ENCODE data around the gene GHRHR.

Gene GHRHR

DNA sequence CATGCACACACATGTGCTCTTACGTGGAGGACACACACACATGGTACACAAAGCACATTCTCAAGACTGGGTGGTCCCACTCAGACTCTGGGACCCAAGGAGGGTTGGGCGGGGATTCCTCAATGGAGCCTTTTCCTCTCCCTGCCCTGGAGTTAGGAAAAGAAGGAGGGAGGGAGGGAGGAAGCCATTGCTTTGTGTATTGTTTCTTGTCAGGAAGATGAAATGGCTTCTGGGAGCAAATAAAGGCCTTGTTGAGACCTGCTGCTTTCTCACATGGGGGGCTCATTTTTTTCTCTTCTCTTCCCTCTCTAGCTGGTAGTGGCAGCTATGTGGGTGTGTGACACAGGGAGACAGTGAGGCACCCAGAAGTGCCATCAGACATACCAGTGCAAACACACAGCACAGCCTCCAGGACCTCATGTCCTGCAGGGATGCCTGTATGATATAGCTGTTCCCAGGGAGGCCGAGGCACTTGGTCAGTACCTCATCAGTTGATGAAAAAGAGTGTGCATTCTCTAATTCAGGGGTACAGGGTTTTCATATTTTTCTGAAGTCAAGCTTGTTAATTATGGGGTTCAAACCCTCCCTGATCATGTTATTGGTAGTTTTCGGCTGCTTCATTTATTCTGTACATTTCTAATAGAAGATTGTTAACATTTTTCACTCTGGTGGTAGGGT lies 46.4 kb upstream of the GHRHR start:
- TF ChIP-seq, protein P1, sequence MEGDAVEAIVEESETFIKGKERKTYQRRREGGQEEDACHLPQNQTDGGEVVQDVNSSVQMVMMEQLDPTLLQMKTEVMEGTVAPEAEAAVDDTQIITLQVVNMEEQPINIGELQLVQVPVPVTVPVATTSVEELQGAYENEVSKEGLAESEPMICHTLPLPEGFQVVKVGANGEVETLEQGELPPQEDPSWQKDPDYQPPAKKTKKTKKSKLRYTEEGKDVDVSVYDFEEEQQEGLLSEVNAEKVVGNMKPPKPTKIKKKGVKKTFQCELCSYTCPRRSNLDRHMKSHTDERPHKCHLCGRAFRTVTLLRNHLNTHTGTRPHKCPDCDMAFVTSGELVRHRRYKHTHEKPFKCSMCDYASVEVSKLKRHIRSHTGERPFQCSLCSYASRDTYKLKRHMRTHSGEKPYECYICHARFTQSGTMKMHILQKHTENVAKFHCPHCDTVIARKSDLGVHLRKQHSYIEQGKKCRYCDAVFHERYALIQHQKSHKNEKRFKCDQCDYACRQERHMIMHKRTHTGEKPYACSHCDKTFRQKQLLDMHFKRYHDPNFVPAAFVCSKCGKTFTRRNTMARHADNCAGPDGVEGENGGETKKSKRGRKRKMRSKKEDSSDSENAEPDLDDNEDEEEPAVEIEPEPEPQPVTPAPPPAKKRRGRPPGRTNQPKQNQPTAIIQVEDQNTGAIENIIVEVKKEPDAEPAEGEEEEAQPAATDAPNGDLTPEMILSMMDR (IDR thresholded peaks at IDR 0.05; ENCODE audit: control insufficient read depth, insufficient read depth, low read depth, low read length, missing control alignments) = no peak

DNA sequence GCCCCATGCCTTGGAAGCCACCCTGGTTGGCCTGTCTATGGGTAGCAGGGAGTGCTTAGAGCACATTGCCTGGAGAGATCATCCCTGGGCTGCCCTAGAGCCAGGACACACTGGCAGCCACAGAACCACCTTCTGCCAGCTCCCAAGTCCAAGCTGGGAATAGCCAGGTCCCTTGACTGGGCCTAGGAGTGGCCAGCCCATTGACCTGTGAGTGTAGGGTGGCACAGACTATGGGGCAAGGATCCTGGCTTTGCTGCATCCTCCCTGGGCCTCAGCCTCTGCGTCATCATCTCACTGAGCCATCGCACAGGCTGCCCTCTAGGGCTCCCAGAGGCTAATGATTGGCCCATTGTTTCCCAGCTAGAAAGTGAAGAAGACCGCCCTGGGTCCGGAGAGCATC lies 45.1 kb upstream of the GHRHR start:
- H3K4me3 ChIP-seq (ENCODE audit: control insufficient read depth, low read depth, low read length) = no peak overlapping the region
- TF ChIP-seq, protein P1 (IDR thresholded peaks at IDR 0.05; ENCODE audit: control insufficient read depth, insufficient read depth, low read depth, low read length, missing control alignments) = no peak
- DNase-seq (ENCODE audit: low read depth) = no peak

More for the DNA sequence above, 46.4 kb upstream of the GHRHR start:
- DNase-seq (ENCODE audit: low read depth) = no peak
- H3K4me3 ChIP-seq (ENCODE audit: control insufficient read depth, low read depth, low read length) = no peak overlapping the region

DNA sequence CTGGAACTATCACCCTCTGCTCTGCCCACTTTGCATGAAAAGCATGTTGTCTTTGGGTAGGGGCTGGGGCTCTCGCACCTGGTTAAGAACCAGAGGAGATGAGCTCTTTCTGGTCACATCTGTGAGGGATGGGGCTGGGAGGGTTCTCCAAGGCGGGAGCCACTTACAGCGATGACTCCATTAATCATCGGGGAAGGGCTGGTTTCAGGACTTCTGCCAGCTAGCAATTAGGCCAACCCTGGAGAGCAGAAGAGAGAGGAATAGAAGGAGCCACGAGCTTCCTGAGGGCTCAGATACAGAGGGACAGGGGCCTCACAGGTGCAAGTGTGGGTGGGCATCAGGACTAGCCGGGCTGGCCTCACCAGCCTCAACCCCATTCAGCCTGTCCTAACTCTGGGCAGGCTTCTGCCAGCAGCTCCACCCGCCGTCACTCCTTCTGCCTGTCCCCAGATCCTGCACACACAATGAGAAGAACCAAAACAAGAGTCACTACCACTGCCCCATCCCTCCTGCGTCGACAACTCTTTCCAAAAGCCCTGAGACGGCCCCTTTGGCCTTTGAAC lies 43.7 kb upstream of the GHRHR start:
- TF ChIP-seq, protein P1 (IDR thresholded peaks at IDR 0.05; ENCODE audit: control insufficient read depth, insufficient read depth, low read depth, low read length, missing control alignments) = no peak
- no peak for DNase-seq (ENCODE audit: low read depth)
- no peak overlapping the region for H3K4me3 ChIP-seq (ENCODE audit: control insufficient read depth, low read depth, low read length)

DNA sequence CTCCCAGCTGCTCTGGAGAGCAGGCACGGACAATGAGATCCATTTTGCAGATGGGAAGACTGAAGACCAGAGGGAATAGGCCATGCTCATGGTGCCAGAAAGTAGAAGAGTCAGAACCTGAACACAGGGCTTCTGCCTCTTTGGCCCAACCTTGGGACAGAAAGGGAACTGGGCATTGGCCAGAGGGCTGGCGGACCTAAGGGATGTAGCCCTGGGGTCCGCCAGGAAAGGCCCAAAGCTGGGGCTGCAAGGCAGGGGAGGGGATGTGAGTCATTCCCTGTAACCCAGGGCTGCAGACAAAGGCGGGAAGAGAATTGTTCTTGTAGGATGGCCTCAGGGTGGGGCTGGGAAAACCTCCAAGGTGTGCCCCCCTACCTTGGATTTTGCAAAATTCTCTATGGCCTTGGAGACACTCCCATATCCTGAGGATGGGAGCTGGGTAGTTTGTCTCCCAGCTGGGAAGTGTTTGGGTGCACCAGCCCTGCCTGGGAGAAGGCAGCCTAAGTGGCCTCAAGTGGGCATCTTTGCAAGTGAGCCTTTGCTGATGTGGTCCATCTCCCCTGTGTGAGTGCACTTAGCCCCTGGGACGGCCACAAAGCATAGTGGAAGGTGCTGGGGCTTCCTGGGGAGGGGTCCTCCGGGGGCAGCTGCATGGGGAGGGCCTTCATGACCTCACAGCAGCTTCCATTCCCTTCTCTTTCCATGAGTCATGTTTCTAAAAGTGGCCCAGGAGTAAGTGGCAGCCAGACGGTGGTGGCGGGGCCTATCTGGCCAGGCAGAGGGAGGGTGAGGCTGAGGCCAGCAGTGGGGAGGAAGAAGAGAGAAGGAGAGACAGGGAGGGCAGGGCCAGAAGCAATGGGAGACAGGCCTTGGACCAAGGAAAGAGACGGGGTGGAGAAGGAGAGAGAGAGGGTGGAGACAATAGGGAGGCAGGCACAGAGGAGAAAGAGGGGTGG lies 42.9 kb upstream of the GHRHR start:
- no peak for DNase-seq (ENCODE audit: low read depth)
- TF ChIP-seq, protein P1 (IDR thresholded peaks at IDR 0.05; ENCODE audit: control insufficient read depth, insufficient read depth, low read depth, low read length, missing control alignments) = no peak
- no peak overlapping the region for H3K4me3 ChIP-seq (ENCODE audit: control insufficient read depth, low read depth, low read length)

DNA sequence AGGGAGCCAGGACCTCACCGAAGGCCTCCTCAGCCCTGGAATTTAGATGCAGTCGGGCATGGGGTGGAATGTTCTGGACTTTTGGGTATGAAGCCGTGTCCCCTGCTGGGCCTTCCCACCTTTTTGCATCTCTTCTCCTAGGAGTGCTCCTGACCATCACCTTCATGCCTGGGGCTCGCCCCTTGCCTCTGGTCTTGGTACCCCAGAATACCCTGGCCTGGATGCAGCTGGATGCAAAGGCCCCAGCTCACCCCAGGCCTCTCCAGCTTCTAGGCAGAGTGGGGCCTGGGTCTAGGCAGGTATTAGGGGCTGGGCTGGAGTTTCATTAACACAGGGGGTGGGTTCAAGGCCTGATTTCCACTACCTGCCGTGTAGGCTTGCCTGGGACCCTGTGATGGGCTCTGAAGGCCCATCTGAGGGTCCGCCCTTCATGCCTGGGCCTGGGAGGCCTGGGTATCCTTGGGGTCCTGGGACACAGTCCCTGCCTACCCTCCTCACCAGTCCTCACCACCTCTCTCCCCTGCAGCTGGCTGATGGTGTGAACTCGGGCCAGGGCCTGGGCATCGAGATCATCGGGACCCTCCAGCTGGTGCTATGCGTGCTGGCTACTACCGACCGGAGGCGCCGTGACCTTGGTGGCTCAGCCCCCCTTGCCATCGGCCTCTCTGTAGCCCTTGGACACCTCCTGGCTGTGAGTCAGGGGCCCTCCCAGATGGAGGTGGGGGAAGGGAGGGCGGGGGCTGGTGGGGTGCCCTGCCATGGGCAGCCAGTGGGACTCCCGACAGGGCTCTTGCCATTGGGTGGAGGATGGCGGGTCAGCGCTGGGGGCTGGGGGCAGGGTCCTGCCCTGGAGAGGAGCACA lies 42.0 kb upstream of the GHRHR start:
- H3K4me3 ChIP-seq (ENCODE audit: control insufficient read depth, low read depth, low read length) = no peak overlapping the region
- TF ChIP-seq, protein P1 (IDR thresholded peaks at IDR 0.05; ENCODE audit: control insufficient read depth, insufficient read depth, low read depth, low read length, missing control alignments) = no peak
- DNase-seq (ENCODE audit: low read depth) = no peak

DNA sequence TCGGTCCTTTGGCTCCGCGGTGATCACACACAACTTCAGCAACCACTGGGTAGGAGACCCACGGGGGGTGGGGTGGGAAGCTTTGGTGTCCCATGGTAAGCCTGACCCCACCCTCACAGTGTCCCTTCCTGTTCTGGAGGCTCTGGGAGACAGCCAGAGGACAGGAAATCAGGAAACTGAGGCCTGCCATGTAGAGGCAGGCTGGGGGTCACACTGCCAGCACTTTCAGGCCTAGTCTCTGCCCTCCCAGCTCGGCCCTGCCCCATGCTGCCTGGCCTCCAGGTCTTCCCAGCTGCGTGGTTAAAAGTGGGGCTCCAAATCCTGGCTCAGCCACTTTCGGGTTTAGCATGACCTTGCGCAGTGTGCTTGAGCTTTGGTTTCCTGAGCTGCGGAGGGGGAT lies 41.2 kb upstream of the GHRHR start:
- H3K4me3 ChIP-seq (ENCODE audit: control insufficient read depth, low read depth, low read length) = no peak overlapping the region
- no peak for DNase-seq (ENCODE audit: low read depth)
- TF ChIP-seq, protein P1 (IDR thresholded peaks at IDR 0.05; ENCODE audit: control insufficient read depth, insufficient read depth, low read depth, low read length, missing control alignments) = no peak

All from AG09309 (cell line).